WTC11 (cell line): Measurements from ENCODE around the gene DNAH5.

Experiments used
- NFE2L1 ChIP-seq: sonication (generic); formaldehyde crosslinking; IDR thresholded peaks from 2 replicates; pipeline ENCODE4 v1.8.1; 2023; ENCODE audit warnings: missing genetic modification reagents
- TF ChIP-seq, protein P1 (sequence below): fragments of 200-600 bp; IDR thresholded peaks from 2 replicates; pipeline ENCODE4 v1.8.0; 2022; ENCODE audit warnings: antibody characterized with exemption
- TF ChIP-seq, protein P2 (sequence below): sonication (generic); formaldehyde crosslinking; IDR thresholded peaks from 2 replicates; pipeline ENCODE4 v1.8.0; 2023; ENCODE audit warnings: mild to moderate bottlenecking, missing genetic modification reagents

DNA sequence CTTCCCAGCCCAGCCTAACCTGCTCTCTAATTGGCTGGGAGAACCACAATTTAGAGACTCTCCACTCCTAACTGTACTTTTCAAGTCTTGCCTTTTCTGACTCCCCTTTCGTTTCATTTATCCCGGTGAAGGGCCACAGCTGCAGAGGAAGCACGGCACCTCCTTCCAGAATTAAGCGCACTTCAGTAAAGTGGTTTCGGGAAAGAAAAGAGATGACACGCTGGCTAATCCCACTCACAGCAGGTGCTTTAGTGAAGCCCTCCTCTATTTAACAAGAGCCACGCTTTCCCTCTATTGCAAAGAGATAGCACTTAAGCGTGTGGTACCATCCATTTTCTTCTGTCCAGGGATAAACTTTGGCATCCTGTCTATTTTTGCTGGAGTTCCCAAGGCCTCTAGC lies 4.8 kb downstream of the DNAH5 start:
- TF ChIP-seq NFE2L1 (CRISPR knock-in tag) = no peak
- TF ChIP-seq, protein P1, sequence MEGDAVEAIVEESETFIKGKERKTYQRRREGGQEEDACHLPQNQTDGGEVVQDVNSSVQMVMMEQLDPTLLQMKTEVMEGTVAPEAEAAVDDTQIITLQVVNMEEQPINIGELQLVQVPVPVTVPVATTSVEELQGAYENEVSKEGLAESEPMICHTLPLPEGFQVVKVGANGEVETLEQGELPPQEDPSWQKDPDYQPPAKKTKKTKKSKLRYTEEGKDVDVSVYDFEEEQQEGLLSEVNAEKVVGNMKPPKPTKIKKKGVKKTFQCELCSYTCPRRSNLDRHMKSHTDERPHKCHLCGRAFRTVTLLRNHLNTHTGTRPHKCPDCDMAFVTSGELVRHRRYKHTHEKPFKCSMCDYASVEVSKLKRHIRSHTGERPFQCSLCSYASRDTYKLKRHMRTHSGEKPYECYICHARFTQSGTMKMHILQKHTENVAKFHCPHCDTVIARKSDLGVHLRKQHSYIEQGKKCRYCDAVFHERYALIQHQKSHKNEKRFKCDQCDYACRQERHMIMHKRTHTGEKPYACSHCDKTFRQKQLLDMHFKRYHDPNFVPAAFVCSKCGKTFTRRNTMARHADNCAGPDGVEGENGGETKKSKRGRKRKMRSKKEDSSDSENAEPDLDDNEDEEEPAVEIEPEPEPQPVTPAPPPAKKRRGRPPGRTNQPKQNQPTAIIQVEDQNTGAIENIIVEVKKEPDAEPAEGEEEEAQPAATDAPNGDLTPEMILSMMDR = no peak
- TF ChIP-seq, protein P2, sequence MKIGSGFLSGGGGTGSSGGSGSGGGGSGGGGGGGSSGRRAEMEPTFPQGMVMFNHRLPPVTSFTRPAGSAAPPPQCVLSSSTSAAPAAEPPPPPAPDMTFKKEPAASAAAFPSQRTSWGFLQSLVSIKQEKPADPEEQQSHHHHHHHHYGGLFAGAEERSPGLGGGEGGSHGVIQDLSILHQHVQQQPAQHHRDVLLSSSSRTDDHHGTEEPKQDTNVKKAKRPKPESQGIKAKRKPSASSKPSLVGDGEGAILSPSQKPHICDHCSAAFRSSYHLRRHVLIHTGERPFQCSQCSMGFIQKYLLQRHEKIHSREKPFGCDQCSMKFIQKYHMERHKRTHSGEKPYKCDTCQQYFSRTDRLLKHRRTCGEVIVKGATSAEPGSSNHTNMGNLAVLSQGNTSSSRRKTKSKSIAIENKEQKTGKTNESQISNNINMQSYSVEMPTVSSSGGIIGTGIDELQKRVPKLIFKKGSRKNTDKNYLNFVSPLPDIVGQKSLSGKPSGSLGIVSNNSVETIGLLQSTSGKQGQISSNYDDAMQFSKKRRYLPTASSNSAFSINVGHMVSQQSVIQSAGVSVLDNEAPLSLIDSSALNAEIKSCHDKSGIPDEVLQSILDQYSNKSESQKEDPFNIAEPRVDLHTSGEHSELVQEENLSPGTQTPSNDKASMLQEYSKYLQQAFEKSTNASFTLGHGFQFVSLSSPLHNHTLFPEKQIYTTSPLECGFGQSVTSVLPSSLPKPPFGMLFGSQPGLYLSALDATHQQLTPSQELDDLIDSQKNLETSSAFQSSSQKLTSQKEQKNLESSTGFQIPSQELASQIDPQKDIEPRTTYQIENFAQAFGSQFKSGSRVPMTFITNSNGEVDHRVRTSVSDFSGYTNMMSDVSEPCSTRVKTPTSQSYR (CRISPR knock-in tag) = no peak
